NCI-H82 (cell line): ENCODE measurements around the gene HS3ST5.
"Not testable (repeated sequence)": the region's sequence is repeated elsewhere in the genome, so short reads cannot be mapped to it uniquely, and the experiment has no call there.

Experiments used
- DNase-seq: peaks from one replicate; lab custom pipeline; 2025; lab: John Stamatoyannopoulos, UW

HS3ST5 gene

DNA sequence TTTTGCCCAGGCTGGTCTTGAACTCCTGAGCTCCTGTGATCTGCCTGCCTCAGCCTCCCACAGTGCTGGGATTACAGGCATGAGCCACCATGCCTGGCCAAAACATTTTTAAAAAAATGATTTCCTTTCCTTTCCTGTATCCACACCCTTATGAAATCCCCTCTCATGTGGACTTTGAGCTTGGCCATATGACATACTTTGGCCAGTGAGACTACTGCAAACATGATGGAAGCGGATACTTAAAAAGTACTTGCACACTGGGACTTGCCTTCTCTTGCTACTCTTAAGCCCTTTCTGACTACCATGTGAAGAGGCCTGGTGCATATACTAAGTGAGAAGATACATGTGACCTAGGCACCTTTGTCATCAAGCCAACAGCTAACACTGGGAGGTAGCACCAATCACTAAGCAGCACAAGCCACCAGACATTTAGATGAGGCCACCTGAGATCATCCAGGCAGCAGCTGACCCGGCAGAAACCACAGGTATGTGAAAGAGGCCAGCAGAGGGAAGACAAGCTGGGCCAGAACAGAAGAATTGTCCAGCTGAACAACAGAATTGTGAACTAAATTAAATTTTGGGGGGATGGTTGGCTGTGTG lies 293.4 kb downstream of the HS3ST5 start:
- DNase-seq: no peak

DNA sequence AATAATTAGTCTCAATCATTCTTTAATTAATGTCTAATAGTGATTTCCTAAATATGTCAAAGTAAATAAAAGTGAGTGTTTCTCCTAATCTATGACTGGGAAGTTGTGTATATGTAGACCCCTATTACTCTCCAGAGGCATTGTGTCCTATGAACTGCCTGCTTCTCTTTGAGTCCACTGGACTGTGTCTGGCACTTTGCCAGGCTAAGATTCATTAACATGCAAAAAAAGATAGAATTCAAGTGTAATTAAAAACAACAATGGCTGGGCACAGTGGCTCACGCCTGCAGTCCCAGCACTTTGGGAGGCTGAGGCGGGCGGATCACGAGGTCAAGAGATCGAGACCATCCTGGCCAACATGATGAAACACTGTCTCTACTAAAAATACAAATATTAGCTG lies 298.3 kb downstream of the HS3ST5 start:
- DNase-seq: not testable (repeated sequence)

DNA sequence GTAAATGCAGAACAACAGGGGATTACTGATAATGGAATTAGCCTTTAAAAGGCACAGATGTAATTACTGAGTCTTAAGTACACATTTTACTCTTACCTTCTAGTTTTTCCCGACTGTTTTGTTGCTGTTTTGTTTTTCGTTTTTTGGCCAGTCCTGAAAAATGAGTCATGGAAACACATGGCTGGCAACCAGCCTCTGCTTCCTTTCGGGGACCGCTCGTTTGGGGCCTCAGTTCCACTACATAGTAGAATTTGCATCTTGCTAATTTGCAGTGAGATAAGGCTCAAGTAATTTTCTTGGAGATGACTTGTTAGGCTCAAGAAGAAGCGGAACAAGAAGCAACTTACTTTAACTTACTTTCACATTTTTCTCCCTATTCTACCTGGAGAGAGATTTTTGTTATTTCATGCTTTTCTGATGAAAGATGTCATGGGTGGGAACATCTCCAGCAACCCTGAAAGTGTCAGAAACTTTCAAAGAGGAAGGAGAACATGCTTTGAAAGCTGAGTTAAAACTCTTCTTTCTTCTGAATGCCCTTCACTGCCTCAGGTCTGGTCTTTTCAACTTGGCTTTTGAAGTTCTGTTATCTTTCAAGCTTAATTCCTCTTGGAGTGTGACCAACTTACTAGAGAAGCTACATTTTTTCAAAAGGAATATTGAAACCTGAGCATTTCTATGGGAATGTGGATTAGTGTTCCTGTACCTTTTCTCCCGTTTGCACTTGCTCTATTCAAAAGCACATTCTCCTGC lies 300.4 kb downstream of the HS3ST5 start:
- DNase-seq: peak; percentile 93

DNA sequence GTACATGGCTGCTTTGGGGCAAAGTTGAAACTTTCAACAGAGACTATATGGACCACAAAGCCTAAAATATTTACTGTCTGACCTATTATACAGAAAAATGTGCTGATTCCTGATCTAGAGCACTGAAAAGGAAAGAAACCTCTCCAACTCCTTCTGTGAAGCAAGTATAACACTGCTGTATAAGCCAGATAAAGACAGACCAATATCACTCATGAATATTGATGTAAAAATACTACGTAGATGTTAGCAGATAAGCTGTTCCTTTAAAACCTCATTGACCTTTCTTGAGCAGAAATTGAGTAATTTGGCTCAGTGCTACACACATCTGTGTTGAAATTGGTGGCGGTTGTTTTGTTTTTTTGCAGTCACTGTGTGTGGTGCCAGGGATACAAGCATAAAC lies 302.0 kb downstream of the HS3ST5 start:
- DNase-seq: no peak

DNA sequence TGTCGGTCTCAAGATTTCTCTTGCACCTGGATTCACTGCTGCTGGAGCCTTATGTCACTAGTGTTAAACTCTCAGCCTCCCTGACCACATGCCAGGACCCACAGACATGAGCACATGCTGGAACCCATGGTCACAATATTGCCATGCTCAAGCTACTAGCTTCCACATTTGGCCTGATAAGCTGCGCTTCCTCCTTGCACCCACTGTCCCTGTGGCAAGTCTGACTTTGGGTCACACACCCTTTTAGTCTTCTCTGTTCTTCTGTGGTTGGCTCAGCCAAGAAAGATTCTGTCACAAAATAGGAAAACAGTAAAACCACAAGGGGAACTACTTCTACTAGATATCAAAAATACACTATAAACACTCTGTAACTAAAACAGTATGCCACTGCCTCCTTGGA lies 303.0 kb downstream of the HS3ST5 start:
- no peak for DNase-seq

DNA sequence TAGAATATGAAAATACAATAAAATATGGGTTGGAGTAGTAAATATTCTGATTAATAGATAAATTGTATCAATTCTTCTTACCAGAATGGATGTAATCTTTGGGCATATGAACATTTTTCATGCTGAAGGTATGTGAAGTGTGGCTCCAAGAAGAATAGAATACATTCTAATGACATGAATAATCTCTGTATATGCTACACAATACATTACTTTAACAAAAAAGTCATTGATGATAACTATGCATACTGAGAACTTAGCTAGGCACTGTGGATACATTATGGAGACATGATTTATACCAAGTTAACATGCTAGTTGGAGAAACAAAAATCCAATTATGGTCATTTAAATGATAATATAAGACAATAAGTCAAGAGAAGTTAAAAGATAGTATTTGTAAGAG lies 309.2 kb downstream of the HS3ST5 start:
- no peak for DNase-seq

DNA sequence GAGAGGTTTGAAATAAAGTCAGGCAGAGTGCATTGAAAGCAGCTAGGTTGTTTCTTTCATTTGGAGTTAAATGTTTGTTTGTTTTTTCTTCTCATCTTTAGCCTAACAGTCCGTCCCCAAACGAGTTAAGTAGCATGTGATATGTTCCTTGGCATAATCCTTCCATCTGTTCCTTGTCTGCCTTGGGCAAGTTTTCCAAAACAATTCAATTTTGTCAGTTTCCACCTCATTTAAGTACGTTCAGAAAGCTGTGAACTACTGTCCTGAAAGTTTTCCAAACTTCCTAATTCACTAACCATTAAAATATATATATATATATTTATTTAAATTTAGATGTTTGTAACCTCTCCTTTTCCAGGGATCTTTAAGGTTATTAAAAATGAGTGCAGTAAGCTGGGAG lies 310.1 kb downstream of the HS3ST5 start:
- DNase-seq: peak; percentile 50

DNA sequence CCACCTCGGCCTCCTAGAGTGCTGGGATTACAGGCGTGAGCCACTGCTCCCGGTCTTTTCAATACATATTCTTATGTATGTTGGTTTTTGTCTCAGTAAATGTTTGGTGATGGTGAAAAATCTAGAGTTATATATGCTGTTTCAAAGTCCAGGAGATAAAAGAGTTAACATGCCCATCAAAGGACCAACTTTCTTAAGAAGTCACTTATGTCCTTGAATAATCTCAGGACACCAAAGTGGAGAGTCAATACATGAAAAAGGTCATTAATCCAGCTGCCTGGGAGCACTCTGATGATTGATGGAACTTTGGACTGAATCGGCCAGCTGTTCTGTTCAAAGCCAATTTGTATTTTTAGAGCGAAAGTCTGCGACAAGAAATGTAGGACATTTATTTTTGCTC lies 312.1 kb downstream of the HS3ST5 start:
- DNase-seq: peak; percentile 57

DNA sequence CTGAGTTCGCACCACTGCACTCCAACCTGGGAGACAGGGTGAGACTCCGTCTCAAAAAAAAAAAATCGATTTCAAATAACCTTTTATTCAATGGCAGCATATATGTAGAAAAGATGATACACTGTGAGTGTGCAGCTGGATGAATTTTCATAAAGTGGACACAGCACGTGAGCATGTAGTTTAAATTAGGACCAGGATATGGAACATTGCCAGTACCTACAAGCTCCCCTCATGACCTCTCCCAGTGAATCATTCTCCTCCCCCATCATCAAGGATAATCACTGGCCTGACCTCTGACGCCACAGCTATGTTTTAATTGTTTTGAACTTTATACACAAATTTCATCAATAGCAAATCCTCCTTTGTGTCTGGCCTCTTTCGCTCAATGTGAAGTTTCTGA lies 318.1 kb downstream of the HS3ST5 start:
- DNase-seq: no peak

DNA sequence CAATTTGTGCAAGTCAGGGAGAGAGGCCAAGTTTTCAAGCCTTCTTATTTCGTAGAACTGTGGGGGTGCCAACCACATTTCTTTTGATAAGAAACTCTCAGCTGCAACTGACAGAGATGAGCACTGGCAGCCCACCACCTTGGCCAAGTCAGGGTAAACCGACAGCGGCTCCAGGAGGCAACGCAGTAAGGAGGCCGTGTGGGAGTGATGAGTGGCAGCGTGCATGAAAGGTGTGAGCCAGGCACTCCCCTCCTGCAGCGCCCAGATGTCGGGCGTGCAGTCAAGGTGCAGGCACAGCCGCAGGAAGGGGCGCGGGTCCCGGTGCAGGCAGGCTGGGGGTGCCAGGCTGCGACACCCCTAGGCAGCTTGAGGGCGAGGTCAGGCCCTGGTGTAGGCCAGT lies 322.6 kb downstream of the HS3ST5 start:
- no peak for DNase-seq

DNA sequence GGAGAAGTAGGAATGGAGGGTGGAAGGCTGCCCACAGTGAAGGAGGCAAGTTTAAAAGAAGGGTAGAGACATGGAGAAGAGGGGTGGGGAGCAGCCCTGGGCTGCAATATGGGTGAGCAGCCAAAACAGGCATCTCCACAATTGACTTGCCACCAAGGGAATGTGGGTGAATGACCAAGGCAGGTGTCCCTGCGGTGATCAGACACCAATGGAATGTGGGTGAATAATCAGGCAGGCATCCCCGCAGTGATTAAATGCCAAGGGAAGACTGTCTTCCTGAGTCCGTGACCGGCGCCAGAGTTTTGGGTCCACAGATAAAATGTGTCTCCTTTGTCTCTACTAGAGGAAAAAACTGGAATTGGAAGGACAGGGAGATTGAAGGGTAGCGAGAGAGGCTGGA lies 325.7 kb downstream of the HS3ST5 start:
- not testable (repeated sequence) for DNase-seq

DNA sequence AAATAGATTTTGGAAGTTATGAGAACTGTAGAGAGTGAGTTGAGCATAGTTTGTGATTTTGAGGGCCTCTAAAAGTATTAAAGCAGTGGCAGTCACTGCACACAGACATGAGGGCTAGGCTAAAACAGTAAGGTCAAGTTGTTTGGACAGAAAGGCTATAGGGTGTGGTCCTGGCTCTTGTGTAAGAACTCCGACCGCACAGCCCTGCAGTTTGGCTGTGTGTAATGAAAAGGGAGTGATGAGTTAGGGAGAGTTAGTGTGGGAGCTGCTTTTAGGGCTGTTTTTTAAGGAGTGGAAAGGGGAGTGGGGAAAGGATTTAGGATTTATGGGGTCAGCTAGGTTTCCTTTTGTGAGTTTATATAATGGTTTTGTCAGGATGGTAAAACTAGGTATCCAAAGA lies 328.7 kb downstream of the HS3ST5 start:
- not testable (repeated sequence) for DNase-seq

DNA sequence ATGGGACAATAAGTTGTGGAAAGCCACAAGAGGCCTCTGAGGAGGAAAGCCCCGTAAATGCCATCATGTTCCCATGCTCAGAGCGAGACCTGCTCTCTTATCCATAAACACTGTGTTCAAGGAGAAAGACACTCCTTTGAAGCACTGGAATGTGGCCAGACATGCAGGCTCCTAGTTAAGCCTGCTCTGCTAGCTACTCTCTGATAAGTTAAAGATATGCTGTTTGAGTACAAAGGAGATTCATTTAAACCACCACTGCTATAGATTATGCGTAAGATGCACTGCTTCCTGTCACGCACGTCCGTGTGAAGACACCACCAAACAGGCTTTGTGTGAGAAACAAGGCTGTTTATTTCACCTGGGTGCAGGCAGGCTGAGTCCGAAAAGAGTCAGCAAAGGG lies 331.3 kb downstream of the HS3ST5 start:
- DNase-seq: not testable (repeated sequence)

DNA sequence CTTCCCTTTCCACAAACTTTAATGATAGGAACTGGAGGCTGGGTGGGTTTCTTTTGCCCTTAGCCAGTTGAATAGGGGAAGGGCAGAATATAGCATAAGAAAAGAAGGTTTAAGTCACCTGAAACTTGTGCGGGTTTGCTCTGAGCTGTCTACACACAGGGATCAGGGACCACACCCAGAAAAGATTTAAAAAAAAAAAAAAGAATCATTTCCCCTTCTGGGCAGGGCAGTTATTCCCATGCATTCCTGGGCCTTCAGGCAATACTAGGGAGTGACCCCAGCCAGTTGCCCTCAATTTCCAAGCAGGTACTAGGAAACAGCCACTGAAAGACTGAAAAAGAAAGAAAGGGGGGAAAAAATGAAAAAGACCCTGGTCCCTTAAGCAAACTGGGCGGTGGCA lies 332.3 kb downstream of the HS3ST5 start:
- no peak for DNase-seq

DNA sequence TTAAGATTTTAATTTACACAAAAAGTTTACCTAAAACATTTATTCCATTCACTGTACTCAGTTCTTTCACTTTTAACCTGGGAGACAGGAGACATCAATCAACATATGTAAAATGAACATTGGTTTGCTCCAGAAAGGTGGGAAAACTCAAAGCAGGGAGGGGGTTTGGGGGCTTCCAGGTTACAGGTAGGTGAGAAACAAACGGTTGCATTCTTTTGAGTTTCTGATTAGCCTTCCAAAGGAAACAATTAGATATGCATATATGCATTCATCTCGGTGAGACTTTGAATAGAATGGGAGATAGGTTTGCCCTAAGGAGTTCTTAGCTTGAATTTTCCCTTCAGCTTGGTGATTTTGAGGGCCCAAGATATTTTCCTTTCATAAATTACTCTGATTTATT lies 333.6 kb downstream of the HS3ST5 start:
- no peak for DNase-seq

DNA sequence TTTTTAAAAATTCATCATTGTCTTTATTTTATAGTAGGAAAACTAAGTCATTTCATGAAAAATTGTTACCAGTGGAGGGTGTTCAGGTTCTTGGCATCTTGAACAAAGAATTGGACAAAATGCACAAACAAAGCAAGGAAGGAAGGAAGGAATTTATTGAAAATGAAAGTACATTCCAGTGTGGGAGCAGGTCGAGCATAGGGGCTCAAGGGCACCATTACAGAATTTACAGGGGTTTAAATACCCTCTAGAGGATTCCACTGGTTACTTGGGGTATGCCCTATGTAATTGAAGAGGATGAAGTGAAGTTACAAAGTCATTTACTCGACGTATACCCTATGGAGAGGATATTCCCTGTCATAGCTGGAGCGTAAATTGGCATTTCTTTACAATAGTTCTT lies 334.5 kb downstream of the HS3ST5 start:
- no peak for DNase-seq

DNA sequence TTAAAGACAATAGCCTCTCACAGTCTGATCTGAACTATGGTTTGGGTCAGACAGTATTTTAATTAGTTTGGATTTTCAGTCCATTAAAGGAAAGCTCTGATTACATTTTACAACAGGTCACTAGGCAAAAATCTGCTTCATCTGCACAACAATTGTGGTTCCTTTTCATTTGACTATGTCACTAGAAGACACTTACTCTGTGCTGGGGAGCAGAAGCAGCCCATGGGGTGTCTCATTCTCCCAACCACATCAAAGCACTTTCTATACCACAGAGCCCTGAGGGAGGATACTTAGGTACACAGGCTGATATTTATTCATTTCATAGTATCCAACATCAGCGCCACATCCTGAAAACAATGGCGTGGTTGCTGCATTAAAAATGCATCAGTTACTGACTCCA lies 335.3 kb downstream of the HS3ST5 start:
- no peak for DNase-seq
